GM03348 (cell line): ENCODE results near the gene CEL.
"Not testable (repeated sequence)": the region's sequence is repeated elsewhere in the genome, so short reads cannot be mapped to it uniquely, and the experiment has no call there.

Experiments used
- DNase-seq: peaks from one replicate; pipeline ENCODE4 v3.0.0; 2012; ENCODE audit warnings: low spot score

Gene CEL

DNA sequence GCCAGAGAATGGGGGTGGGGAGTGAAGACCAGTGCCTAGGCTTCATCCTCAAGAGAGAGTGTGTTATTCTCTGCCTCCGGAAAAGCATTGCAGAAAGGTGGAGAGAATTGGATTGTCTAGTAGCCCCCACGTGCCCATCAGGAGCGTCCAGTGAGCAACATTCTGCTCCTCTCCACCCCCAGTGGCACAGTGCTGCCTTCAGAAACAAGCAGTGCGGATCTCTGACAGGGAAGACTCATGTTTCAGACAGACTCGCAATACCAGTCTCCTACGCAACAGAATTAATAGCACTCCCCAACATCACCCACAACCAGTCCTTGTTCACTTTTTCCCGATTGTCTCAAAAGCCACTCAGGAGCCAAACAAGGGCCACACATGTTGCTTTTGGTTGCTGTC, 14.9 kb upstream of the CEL start:
- DNase-seq, result no peak

DNA sequence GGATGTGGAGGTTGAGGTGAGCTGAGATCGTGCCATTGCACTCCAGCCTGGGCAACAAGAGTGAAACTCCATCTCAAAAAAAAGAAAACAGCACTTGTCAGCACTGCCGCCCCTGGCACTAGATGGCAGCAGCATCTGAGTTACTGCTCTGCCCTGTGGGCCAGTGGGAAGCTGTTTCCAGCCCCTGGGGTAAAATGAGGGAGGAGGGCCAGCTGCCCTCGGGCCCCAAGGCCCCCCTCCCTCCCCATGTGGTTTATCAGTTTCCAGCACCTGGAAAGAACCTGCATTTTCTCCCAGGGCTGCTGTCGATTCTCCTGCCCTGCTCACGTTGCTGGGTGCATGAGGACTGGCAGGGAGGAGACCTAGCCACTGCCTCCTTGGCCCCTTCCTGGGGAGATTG, 13.2 kb upstream of the CEL start:
- DNase-seq, result peak; percentile 71

DNA sequence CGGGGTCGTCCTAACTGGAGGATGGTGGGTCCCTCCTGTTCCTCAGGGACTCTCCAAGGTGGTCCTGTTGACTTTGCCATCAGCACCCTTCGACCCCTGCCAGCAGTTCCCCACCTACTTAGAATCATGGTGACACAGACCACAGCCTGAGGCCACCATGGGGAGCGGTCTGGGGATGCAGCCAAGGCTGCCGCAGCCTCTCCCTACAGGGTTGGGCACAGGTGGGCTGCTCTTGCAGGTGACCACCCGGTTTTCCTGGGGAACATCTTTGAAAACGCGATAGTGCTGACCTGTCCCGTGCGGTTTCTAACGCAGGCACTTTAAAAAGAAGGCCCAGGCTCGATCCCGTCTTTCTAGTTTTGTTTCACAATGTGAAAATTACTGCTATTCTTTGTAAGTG, 12.7 kb upstream of the CEL start:
- DNase-seq, result no peak

DNA sequence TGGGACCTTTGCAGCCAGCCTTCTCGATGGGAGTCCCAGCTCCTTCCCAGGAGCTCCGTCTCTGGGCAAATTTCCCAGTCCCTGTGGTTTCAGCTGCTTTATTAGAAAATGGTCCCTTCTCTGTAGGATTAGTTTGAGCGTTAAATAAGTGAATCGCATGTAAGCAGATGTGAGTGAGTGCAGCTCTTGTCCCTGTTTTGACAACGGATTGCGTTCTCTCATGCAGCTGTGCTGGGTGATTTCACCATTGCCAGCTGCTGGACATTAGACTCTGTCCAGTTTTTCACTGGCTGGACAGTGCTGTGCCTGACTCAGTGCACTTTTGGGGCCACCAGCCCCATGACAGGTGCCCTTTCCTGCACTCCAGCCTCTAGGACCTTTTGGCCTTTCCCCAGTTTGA, 11.6 kb upstream of the CEL start:
- no peak for DNase-seq

DNA sequence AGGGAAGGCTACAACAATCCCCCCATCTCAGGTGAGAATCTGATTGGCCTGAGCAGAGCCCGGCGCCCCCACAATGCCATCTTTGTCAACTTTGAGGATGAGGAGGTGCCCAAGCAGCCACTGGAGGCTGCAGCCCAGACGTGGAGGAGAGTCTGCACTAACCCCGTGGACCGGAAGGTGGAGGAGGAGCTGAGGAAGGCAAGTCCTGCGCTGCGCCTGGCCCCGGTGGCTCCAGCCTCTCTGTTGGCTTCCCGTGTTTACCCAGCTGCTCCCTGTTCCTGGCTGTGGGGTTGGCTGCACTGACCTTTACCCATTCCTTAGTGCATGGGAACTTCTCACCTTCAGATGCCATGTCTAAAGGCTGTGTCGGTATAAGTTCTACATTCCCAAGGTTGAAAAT, 11.0 kb upstream of the CEL start:
- DNase-seq, result no peak

DNA sequence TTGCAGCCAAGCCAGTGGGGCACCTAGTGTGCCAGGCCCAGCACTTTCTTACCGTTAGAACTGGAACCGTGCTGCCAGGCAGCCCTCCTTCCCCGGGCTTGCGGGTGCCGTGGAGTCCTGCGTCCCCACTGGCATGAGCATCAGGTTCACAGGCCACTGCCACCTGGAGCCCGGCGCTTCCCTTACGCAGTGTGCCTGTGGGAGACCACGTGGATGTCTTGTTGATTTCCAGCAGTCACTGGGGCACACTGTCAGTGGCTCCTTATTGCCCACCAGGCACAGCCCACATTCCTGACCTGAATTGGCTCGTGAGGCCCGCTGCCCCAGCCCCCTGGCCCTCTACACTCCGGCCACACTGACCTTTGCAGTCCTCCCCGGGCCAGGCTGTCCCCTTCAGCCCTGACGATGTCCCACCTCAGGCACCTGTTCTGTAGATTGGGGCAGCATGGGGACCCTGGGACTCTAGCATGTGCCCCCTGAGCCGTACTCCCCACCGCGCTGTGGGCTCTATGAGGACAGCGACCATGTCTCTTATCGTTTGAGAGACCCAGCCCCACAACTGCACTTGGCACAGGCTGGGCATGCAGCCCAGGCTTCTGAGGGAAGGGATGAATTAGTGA, 10.4 kb upstream of the CEL start:
- DNase-seq, result no peak

DNA sequence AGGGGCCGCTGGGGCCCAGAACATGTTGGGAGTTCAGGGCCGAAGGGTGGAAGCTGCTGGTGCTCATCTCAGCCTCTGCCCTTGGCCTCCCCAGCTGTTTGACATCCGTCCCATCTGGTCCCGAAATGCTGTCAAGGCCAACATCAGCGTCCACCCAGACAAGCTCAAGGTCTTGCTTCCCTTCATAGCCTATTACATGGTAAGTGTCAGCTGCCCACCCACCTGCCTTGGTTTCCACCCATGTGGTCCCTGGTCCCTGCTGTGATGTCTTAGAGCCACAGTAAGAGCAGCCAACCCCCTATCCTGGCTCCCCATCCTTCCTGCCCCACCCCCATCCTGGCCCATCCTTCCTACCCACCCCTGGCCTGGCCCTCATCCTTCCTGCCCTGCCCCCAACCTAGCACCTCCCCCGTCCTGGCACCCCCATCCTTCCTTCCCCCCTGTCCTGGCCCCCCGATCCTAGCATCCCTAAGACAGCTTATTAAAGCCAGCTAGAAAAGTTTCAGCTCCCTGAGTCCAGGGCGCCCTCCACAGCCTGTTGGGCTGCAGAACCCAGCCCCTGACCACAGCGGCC, 9.7 kb upstream of the CEL start:
- no peak for DNase-seq

DNA sequence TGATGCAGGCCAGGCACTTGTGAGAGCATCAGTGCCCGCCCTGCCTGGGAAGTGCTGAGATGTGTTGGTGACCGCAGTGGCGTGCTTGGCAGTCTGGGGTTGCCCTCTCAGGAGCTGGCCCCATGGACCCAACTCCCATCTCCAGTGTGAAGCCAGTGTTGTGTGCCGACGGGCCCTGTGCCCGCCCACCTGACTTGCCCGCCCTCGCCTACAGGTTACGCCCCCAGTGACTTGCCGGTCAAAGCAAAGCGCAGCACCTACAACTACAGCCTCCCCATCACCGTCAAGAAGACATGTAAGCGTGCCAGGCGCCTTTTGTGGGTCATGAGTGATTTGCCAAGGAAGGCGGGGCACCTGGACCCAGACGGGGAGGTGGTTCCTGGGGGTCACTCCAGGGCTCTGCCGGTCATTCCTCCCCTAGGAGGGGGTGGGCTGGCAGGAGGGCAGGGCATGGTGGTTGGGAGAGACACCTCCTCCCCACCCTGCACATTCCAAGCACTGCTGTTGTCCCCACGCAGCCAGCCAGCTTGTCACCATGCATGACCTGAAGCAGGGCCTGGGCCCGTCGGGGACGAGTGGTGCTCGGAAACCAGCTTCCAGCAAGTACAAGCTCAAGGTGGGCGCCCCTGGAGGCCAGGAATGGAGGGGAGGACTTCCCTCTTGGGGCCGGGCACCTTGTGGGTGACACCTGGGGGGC, 7.4 kb upstream of the CEL start:
- DNase-seq, result no peak

DNA sequence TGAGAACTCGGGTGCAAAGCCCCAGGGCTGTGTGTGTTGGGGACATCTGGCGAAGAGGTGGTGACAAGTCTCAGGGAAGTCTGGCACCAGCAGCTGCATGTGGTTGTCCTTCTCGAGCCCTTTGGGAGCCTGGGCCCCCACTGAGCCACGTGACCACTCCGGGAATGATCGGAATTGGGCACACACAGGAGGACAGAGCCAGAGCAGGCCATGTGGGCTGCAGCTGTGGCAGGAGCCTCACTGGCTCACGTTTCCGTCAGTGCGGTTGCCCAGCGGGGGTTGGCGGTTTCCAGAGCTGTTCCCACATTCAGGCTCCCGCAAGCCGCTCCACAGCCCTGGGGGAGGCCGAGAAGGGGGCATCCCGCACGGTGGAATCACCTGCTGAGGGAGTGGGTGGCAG, 6.8 kb upstream of the CEL start:
- DNase-seq, result peak; percentile 86

DNA sequence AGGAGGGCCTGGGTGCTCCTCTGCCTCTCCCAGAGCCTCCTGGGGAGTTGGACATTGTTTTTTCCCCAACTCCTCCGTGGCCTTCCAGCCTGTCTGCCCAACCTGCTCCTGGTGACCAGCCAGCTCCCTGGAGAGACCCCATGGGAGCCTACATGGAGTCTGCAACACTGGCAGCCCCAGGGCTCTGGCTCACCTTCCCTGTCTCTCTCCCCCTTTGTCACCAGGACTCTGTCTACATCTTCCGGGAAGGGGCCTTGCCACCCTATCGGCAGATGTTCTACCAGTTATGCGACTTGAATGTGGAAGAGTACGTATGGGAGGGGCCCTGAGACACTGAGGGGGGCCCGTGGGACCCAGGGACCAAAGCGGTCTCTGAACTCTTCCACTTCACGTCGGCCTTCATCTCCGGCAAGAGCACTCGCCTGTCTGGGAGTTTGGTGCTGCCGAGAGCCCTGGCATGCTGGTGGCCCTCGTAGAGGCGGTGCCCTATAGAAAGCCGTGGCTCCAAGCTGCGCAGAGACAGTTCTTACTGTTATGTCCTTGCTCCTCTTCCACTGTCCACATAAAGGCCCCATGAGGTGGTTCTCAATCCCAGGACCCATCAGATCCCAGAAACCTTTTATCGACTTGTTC, 5.9 kb upstream of the CEL start:
- DNase-seq, result no peak

DNA sequence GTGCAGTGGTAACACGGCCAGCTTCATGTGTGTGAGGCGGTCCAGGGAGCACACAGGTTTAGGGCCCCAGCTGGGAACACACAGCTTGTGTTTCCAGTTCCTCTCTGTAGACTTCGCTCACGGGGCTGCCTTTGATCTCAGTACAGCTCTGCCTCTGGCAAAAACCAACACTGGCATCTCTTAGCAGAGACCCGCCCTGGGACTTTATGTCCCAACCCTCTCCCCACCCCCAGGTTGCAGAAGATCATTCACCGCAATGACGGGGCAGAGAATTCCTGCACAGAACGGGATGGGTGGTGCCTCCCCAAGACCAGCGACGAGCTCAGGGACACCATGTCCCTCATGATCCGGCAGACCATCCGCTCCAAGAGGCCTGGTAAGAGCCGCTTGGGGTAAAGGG, 5.2 kb upstream of the CEL start:
- no peak for DNase-seq

DNA sequence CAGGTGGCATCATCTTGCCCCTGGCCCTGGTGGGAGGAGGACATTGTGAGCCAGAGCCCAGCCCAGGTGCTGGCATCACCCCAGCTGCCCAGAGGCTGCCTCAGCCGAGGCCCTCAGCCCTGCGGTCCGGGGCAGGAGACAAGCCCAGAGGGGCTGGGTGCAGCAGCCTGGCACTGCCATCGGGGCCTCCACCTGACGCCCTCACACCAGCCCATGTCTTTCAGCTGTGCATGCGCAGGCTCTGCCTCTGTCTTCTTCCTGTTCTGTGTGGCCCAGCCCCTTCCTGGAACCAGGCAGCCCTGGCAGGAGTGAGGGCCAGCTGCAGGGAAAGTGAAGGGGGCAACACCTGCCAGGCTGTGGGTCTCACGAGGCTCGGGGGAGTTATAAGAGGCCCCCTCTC, 4.8 kb upstream of the CEL start:
- no peak for DNase-seq

DNA sequence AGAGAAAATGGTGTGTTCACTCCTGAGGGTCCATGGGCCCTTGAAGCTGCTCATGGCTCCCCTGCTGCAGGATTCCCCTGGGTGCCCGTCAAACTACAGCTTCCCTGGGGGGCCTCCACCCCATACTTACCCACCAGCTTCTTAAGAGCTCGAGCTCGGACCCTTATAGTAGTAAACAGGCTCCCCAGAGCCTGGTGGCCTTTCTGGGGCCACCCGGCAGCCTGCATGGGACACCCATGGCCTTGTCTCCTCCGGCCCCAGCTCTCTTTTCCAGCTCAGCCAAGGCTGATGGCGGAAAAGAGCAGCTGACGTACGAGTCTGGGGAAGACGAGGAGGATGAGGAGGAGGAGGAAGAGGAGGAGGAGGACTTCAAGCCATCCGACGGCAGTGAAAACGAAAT, 4.2 kb upstream of the CEL start:
- no peak for DNase-seq

DNA sequence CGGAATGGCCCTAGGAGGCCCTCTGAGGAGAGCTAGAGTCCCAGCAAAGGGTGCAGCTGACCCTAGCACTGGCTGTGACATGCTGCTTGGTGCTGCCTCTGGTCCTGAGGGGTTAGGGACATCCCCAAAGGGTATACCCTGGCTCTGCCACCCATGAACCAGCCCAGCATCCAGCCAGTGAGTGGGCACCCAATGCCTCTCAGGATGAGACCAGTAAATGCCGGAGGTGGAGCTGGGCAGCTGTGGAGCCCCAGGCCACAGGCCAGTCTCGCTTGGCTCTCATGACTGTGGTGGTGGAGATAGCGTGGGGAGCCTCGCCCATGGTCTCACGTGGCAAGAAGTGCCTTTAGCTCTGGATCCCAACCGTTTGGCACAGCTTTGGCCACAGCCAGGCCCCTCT, 3.7 kb upstream of the CEL start:
- no peak for DNase-seq

DNA sequence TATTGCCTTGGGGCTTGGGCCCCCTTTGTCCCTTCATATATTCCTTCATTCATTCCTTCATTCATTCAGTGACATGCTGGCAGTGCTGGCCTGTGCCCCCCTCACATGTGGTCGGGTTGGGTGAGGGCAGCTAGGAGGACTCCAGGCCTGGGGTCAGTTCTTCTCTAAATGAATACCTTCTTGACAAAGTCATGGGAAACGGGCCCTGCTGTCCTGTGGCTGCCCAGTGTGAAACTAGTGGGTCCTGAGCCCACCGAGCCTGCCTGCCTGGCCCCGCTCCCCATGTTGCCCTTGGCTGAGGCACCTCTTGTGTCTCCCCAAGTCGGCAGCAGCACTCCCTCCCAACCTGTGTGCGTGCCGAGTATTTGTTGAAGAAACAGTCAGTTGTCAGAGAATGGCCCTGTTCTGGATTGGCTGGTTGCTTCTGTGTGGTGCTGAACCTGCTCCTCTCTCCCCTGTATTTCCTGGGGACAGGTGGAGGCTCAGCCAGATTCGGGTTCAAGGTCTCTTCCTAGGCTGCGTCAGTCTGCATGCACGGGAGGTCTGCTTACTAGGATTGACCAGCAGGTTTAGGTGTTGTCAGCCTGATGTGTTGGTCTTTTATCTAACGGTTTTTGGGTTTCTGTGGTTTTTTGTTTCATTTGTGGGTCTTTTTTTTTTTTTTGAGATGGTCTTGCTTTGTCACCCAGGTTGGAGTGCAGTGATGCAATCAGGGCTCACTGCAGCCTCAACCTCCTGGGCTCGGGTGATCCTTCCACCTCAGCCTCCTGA, 3.0 kb upstream of the CEL start:
- no peak for DNase-seq

DNA sequence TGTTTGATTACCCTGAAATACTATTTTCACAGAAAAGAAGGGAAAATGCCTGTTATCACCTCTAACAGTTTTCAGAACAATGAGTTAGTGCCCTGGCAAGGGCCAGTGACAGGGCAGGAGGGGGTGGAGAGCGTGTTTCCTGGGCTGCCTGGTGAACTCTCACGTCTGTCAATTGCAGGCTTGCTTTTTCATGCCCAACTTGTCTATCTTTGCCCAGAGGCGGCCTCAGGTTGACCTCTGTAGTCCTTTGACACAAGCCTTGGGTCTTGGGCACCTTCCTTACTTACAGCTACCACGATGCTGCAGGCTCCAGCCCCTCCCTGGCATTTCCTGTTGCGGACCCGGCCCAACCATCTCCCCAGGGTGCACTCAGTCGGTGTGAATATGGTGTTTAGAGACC, 2.2 kb upstream of the CEL start:
- no peak for DNase-seq

DNA sequence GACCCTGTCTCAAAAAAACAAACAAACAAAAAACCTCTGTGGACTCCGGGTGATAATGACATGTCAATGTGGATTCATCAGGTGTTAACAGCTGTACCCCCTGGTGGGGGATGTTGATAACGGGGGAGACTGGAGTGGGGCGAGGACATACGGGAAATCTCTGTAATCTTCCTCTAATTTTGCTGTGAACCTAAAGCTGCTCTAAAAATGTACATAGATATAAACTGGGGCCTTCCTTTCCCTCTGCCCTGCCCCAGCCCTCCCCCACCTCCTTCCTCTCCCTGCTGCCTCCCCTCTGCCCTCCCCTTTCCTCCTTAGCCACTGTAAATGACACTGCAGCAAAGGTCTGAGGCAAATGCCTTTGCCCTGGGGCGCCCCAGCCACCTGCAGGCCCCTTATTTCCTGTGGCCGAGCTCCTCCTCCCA, 1.4 kb upstream of the CEL start:
- DNase-seq, result no peak

DNA sequence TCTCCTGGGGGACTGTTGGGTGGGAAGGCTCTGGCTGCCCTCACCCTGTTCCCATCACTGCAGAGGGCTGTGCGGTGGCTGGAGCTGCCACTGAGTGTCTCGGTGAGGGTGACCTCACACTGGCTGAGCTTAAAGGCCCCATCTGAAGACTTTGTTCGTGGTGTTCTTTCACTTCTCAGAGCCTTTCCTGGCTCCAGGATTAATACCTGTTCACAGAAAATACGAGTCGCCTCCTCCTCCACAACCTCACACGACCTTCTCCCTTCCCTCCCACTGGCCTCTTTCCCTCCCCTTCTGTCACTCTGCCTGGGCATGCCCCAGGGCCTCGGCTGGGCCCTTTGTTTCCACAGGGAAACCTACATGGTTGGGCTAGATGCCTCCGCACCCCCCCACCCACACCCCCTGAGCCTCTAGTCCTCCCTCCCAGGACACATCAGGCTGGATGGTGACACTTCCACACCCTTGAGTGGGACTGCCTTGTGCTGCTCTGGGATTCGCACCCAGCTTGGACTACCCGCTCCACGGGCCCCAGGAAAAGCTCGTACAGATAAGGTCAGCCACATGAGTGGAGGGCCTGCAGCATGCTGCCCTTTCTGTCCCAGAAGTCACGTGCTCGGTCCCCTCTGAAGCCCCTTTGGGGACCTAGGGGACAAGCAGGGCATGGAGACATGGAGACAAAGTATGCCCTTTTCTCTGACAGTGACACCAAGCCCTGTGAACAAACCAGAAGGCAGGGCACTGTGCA, 590 bp upstream of the CEL start:
- peak; percentile 34 for DNase-seq

DNA sequence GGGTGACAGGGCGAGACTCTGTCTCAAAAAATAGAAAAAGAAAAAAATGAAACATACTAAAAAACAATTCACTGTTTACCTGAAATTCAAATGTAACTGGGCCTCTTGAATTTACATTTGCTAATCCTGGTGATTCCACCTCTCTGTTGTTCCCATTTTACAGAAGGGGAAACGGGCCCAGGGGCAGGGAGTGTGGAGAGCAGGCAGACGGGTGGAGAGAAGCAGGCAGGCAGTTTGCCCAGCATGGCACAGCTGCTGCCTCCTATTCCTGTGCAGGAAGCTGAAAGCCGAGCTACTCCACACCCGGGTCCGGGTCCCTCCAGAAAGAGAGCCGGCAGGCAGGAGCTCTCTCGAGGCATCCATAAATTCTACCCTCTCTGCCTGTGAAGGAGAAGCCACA, 788 bp downstream of the CEL start:
- DNase-seq, result not testable (repeated sequence)

DNA sequence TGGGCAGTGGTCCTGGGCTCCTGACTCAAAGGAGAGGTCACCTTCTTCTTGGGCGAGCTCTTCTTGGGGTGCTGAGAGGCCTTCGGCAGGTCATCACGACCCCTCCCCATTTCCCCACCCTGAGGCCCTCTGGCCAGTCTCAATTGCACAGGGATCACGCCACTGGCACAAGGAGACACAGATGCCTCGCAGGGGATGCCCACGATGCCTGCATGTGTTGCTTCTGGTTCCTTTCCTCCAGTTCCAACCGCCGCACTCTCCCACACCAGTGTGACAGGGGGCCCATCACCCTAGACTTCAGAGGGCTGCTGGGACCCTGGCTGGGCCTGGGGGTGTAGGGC, 1.3 kb downstream of the CEL start:
- DNase-seq, result no peak

DNA sequence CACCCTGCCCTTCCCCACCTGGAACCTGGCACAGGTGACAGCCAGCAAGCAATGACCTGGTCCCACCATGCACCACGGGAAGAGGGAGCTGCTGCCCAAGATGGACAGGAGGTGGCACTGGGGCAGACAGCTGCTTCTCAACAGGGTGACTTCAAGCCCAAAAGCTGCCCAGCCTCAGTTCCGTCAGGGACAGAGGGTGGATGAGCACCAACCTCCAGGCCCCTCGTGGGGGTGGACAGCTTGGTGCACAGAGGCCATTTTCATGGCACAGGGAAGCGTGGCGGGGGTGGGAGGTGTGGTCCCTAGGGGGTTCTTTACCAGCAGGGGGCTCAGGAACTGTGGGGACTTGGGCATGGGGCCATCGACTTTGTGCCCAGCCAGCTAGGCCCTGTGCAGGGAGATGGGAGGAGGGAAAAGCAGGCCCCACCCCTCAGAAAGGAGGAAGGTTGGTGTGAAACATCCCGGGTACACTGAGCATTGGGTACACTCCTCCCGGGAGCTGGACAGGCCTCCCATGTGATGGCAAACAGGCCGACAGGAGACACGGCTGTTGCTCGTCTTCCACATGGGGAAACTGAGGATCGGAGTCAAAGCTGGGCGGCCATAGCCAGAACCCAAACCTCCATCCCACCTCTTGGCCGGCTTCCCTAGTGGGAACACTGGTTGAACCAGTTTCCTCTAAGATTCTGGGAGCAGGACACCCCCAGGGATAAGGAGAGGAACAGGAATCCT, 1.9 kb downstream of the CEL start:
- DNase-seq, result no peak
